SK-N-MC (cell line): ENCODE data around the gene ZCCHC24.

Experiments used
- EZH2 ChIP-seq: fragments of 200-600 bp; sonication (generic); IDR thresholded peaks from one replicate; pipeline ENCODE4 v1.6.1; 2017; ENCODE audit warnings: antibody characterized with exemption
- POLR2AphosphoS5 ChIP-seq: IDR thresholded peaks from 2 replicates; pipeline ENCODE4 v1.6.1; 2012; ENCODE audit warnings: mild to moderate bottlenecking, low read depth, low read length, borderline replicate concordance

DNA sequence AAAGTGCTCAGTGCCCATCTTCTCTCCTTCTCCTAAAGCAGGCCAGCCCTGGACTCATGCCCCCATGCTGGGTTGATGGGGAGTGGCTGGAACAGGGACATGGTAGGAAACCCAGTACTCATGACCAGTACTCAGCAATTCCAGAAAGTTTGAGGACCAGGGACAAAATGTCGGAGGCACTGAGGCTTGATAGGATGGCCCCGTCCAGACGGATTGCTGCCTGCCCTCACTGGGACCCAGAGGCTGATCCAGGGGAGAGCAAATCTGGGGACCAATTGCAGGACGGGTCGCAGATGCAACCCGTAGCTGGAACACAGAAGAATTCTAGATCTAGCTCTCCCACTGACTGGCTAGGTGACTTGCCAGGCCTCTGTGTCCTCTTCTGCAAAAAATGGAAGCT is 5.1 kb downstream of the ZCCHC24 start:
- no peak for TF ChIP-seq POLR2AphosphoS5
- no peak for TF ChIP-seq EZH2
